IMR-90 (cell line): ENCODE results near the gene CERS4. TPM values are rescaled to one million over a fixed set of nuclear protein-coding genes. Genes with fewer than 3 reads are reported as not detected.

Experiments used
- ATAC-seq: fragments of 200-7000 bp; cut with Tn5 transposase; 2 replicates; pipeline ENCODE4 v1.9.1; 2020; ENCODE audit warnings: low read depth, mild to moderate bottlenecking, moderate library complexity
- BruUV-seq: library from RNA; stranded (reverse); fragments of 400-500 nt; replicated peaks from 2 replicates; lab custom pipeline; 2021; lab: Mats Ljungman, UMichigan
- CTCF ChIA-PET: fragments of 300-600 bp; formaldehyde crosslinking; extraction: SDS; loops from one replicate; lab custom pipeline; 2021; ENCODE audit warnings: antibody characterized with exemption; lab: Yijun Ruan, JAX
- POLR2A ChIA-PET: fragments of 300-600 bp; sonication (Branson Sonifier 250); formaldehyde crosslinking; loops from one replicate; lab custom pipeline; 2022; ENCODE audit warnings: antibody characterized with exemption; ENCODE audit not compliant: unreplicated experiment; lab: Charles Lee
- DNase-seq: peaks from one replicate; pipeline ENCODE4 v3.0.0; 2013
- H2AFZ ChIP-seq: replicated peaks from 2 replicates; pipeline ENCODE3; 2013; ENCODE audit warnings: low read length, mild to moderate bottlenecking; ENCODE audit not compliant: poor library complexity
- H2AK5ac ChIP-seq: 2 replicates; pipeline ENCODE4 v1.6.1; 2013; ENCODE audit warnings: low read depth, low read length, inconsistent platforms
- H2AK9ac ChIP-seq: replicated peaks from 2 replicates; pipeline ENCODE3; 2013; ENCODE audit warnings: mild to moderate bottlenecking, low read depth, low read length, moderate library complexity; ENCODE audit not compliant: poor library complexity
- H2BK120ac ChIP-seq: 2 replicates; pipeline ENCODE4 v1.6.1; 2013; ENCODE audit warnings: low read depth, low read length, inconsistent platforms
- H2BK15ac ChIP-seq: 3 replicates; pipeline ENCODE4 v1.6.1; 2013; ENCODE audit warnings: low read depth, low read length, inconsistent platforms
- H2BK20ac ChIP-seq: 2 replicates; pipeline ENCODE4 v1.6.1; 2013; ENCODE audit warnings: low read depth, mild to moderate bottlenecking, inconsistent platforms, low read length, moderate library complexity
- H2BK5ac ChIP-seq: 2 replicates; pipeline ENCODE4 v1.6.1; 2013; ENCODE audit warnings: mild to moderate bottlenecking, low read depth, low read length, inconsistent platforms; ENCODE audit not compliant: poor library complexity, severe bottlenecking
- H3K14ac ChIP-seq: replicated peaks from 2 replicates; pipeline ENCODE4 v1.6.1; 2013; ENCODE audit warnings: low read depth, low read length, inconsistent platforms
- H3K18ac ChIP-seq: 2 replicates; pipeline ENCODE4 v1.6.1; 2013; ENCODE audit warnings: low read depth, low read length, control low read depth
- H3K23ac ChIP-seq: 2 replicates; pipeline ENCODE4 v1.6.1; 2013; ENCODE audit warnings: low read depth, low read length, inconsistent platforms
- H3K27ac ChIP-seq: 2 replicates; pipeline ENCODE4 v1.5.1; 2013; ENCODE audit warnings: mild to moderate bottlenecking, control low read depth, low read length; ENCODE audit not compliant: insufficient read depth
- H3K27me3 ChIP-seq: 2 replicates; pipeline ENCODE4 v1.6.1; 2013; ENCODE audit warnings: low read length; ENCODE audit not compliant: control insufficient read depth, insufficient read depth
- H3K36me3 ChIP-seq: 2 replicates; pipeline ENCODE4 v1.6.1; 2013; ENCODE audit warnings: low read length, mixed read lengths; ENCODE audit not compliant: control insufficient read depth, insufficient read depth
- H3K4ac ChIP-seq: 2 replicates; pipeline ENCODE4 v1.6.1; 2013; ENCODE audit warnings: low read depth, low read length, inconsistent platforms
- H3K4me1 ChIP-seq: 2 replicates; pipeline ENCODE4 v1.6.1; 2013; ENCODE audit warnings: low read length, mixed read lengths; ENCODE audit not compliant: control insufficient read depth, insufficient read depth
- H3K4me2 ChIP-seq: 2 replicates; pipeline ENCODE4 v1.6.1; 2013; ENCODE audit warnings: low read depth, mild to moderate bottlenecking, control low read depth, low read length, moderate library complexity
- H3K4me3 ChIP-seq: 2 replicates; pipeline ENCODE4 v1.5.1; 2013; ENCODE audit warnings: low read depth, mild to moderate bottlenecking, control low read depth, low read length, moderate library complexity; ENCODE audit not compliant: insufficient read depth
- H3K56ac ChIP-seq: 2 replicates; pipeline ENCODE4 v1.6.1; 2013; ENCODE audit warnings: low read length, inconsistent platforms; ENCODE audit not compliant: insufficient read depth; ENCODE audit errors: extremely low read depth
- H3K79me1 ChIP-seq, 2 experiments: 2 replicates each; pipeline ENCODE4 v1.6.1; 2013; ENCODE audit warnings: low read length in 2 of 2, inconsistent platforms in 1 of 2, low read depth in 1 of 2
- H3K9ac ChIP-seq: 2 replicates; pipeline ENCODE4 v1.6.1; 2013; ENCODE audit warnings: low read depth, low read length, control low read depth
- H3K9me1 ChIP-seq: 2 replicates; pipeline ENCODE4 v1.6.1; 2013; ENCODE audit warnings: low read length, inconsistent platforms; ENCODE audit not compliant: insufficient read depth
- H3K9me3 ChIP-seq: 2 replicates; pipeline ENCODE4 v1.6.1; 2013; ENCODE audit warnings: low read length; ENCODE audit not compliant: control insufficient read depth, insufficient read depth
- H4K20me1 ChIP-seq: 2 replicates; pipeline ENCODE4 v1.6.1; 2013; ENCODE audit warnings: low read length, inconsistent platforms; ENCODE audit not compliant: insufficient read depth
- H4K5ac ChIP-seq: 2 replicates; pipeline ENCODE4 v1.6.1; 2013; ENCODE audit warnings: mild to moderate bottlenecking, low read depth, low read length, control low read depth
- H4K8ac ChIP-seq, 2 experiments: 2 replicates each; pipeline ENCODE4 v1.6.1; 2013; ENCODE audit warnings: low read depth in 2 of 2, low read length in 2 of 2, control low read depth in 1 of 2, inconsistent platforms in 1 of 2
- H4K91ac ChIP-seq: 2 replicates; pipeline ENCODE4 v1.6.1; 2013; ENCODE audit warnings: low read depth, low read length, inconsistent platforms; ENCODE audit not compliant: insufficient read depth
- CEBPB ChIP-seq: IDR thresholded peaks from 2 replicates; pipeline ENCODE4 v1.6.1; 2012; ENCODE audit warnings: low read depth, low read length, improper control_type of control experiment
- FOS ChIP-seq: fragments of 150-350 bp; IDR thresholded peaks from 2 replicates; pipeline ENCODE4 v1.6.1; 2016; ENCODE audit warnings: low read depth, low read length
- MAFK ChIP-seq: IDR thresholded peaks from 2 replicates; pipeline ENCODE4 v1.6.1; 2012; ENCODE audit warnings: low read depth, low read length, improper control_type of control experiment
- NFE2L2 ChIP-seq: fragments of 150-350 bp; IDR thresholded peaks from 2 replicates; pipeline ENCODE4 v1.6.1; 2016; ENCODE audit warnings: low read depth, mild to moderate bottlenecking, low read length
- RAD21 ChIP-seq: IDR thresholded peaks from 2 replicates; pipeline ENCODE4 v1.6.1; 2012; ENCODE audit warnings: low read length, improper control_type of control experiment
- WGBS, 2 experiments: methylation state at CpG; one replicate each; pipeline versions ENCODE4 v1.1.5 to v1.1.7; 2013; ENCODE audit warnings: missing lambda C conversion rate in 2 of 2; ENCODE audit not compliant: insufficient read length in 1 of 2; ENCODE audit errors: extremely low coverage in 2 of 2; 5-methylcytosine and 5-hydroxymethylcytosine counted together
- dilution Hi-C: fragments of 300-500 bp; cut with HindIII; formaldehyde crosslinking; loops from one replicate; pipeline ENCODE4 v1.14.3; 2018; ENCODE audit warnings: low sequenced_read_pairs; ENCODE audit not compliant: unreplicated experiment
- in situ Hi-C: fragments of 300-500 bp; cut with MboI; formaldehyde crosslinking; loops from 3 replicates; pipeline ENCODE4 v1.14.3; 2019; ENCODE audit warnings: low sequenced_read_pairs, inconsistent platforms, mixed read lengths
- intact Hi-C: fragments of 100-400 bp; cut with micrococcal nuclease; formaldehyde crosslinking; loops from 2 replicates; pipeline ENCODE4 v1.10.0; 2022
- polyA plus RNA-seq, 3 experiments: library from polyadenylated mRNA; depleted of rRNA; stranded (reverse); fragments of >200 nt; gene quantifications; 2 replicates each; pipeline ENCODE4 v1.2.3, GENCODE V29; 2012; ENCODE audit warnings: low replicate concordance in 1 of 3
- total RNA-seq: library from RNA; depleted of rRNA; stranded (reverse); fragments of >200 nt; gene quantifications from 2 replicates; pipeline ENCODE4 v1.2.3, GENCODE V29; 2012
- TF ChIP-seq, protein P1 (sequence below): fragments of 150-350 bp; IDR thresholded peaks from 2 replicates; pipeline ENCODE4 v1.6.1; 2017; ENCODE audit warnings: mild to moderate bottlenecking, antibody characterized with exemption, low read length, low read depth
- TF ChIP-seq, protein P2 (sequence below): fragments of 150-350 bp; IDR thresholded peaks from 2 replicates; pipeline ENCODE4 v1.6.1; 2016; ENCODE audit warnings: low read depth, mild to moderate bottlenecking, low read length, moderate library complexity, borderline replicate concordance

CERS4 gene
- total and polyA plus RNA-seq, 2 of the 4 experiments (the other 2 are of a cell fraction), result 3.2 to 5.7 TPM

DNA sequence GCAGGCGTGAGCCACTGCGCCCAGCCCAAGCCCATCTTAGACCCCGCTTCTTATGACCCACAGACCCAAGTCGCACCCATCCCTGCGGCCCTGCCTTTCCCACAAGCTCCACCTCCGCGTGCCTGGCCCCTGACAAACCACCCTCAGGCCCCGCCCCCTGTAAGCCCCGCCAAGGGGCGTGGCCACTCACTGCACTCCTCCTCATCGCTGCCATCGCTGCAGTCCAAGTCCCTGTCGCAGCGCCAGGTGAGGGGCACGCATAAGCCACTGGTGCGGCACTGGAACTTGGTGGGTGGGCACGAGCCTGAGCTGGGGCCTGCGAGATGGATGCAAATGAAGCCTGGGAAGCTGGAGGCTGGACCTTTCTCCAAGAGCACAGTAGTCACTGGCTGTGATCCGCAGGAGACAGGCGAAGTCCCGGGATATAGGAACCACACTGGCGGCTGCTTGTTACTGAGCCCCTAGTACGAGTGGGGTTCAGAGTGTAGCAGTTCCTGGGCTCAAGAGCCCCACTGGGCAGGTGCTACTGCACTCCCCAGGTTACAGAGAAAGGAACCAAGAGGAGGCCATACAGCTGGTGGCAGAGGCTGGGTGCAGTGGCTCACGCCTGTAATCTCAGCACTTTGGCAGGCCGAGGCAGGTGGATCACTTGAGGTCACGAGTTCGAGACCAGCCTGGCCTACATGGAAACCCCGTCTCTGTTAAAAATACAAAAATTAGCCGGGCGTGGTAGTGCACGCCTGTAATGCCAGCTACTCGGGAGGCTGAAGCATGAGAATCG is 95.9 kb downstream of the CERS4 start (continued):
- TF ChIP-seq RAD21, result no peak

DNA sequence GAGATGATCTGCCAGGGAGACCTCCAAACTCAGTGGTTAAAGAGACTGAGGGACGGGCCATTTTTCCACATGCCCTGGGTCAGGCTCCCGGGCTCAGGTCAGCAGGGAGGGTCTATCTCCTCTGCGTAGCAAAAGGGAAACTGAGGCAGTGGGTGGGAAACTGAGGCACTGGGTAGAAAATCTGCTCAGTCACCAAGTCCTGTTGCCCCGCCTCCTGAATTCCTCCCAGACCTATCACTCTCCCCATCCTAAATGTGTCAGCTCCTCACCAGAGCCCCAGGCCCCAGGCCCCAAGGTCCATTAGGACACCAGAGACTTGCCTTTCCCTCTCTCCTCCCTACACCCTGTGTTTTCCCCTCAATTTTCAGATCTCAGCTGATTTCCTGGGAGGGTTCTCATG is 96.6 kb downstream of the CERS4 start:
- ChIA-PET POLR2A (no interaction called here), CTCF (no interaction called here)
- H3K4ac ChIP-seq, result no peak overlapping the region
- no peak overlapping the region for H2BK5ac ChIP-seq
- H3K36me3 ChIP-seq, result peaks cover 6% of the 10 kb centered on the region
- no peak for ATAC-seq
- H4K20me1 ChIP-seq, result no peaks in the 10 kb centered on the region
- peaks cover 6 to 22% of the 10 kb centered on the region in 2 experiments; a peak in 3 of 4 replicates for H3K79me1 ChIP-seq
- no peak overlapping the region for H3K9ac ChIP-seq
- no peak overlapping the region for H4K5ac ChIP-seq
- H3K27ac ChIP-seq, result no peak overlapping the region
- H3K4me2 ChIP-seq, result no peak overlapping the region
- no peak overlapping the region for H3K23ac ChIP-seq
- no peak for DNase-seq
- no peak overlapping the region for H2BK15ac ChIP-seq
- peak overlapping the region; percentile 42 for H2AK9ac ChIP-seq
- dilution Hi-C loops (no loop called here), intact Hi-C loops (no loop called here), in situ Hi-C loops (no loop called here)
- H2BK20ac ChIP-seq, result no peak overlapping the region
- H2AK5ac ChIP-seq, result no peak overlapping the region
- H3K9me1 ChIP-seq, result peaks cover 3% of the 10 kb centered on the region
- no peak overlapping the region for H3K4me3 ChIP-seq
- no peaks in the 10 kb centered on the region for H3K9me3 ChIP-seq
- H3K27me3 ChIP-seq, result no peaks in the 10 kb centered on the region
- peaks cover 6% of the 10 kb centered on the region for H3K4me1 ChIP-seq
- H2BK120ac ChIP-seq, result no peak overlapping the region
- TF ChIP-seq MAFK, result no peak
- TF ChIP-seq, protein P1, sequence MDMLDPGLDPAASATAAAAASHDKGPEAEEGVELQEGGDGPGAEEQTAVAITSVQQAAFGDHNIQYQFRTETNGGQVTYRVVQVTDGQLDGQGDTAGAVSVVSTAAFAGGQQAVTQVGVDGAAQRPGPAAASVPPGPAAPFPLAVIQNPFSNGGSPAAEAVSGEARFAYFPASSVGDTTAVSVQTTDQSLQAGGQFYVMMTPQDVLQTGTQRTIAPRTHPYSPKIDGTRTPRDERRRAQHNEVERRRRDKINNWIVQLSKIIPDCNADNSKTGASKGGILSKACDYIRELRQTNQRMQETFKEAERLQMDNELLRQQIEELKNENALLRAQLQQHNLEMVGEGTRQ, result no peak
- TF ChIP-seq FOS, result no peak
- TF ChIP-seq NFE2L2, result no peak
- TF ChIP-seq CEBPB, result no peak
- TF ChIP-seq, protein P2, sequence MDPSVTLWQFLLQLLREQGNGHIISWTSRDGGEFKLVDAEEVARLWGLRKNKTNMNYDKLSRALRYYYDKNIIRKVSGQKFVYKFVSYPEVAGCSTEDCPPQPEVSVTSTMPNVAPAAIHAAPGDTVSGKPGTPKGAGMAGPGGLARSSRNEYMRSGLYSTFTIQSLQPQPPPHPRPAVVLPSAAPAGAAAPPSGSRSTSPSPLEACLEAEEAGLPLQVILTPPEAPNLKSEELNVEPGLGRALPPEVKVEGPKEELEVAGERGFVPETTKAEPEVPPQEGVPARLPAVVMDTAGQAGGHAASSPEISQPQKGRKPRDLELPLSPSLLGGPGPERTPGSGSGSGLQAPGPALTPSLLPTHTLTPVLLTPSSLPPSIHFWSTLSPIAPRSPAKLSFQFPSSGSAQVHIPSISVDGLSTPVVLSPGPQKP, result no peak
- H2AFZ ChIP-seq, result no peak overlapping the region
- H3K56ac ChIP-seq, result no peak overlapping the region
- no CpG with 5 or more reads among the region's 4 CpGs for WGBS, 2 experiments
- BruUV-seq, result no TSS peak
- H3K14ac ChIP-seq, result no peak overlapping the region
- H4K91ac ChIP-seq, result no peak overlapping the region
- H3K18ac ChIP-seq, result no peak overlapping the region
- H4K8ac ChIP-seq, result no peak overlapping the region
